ENCODE results near the gene EPHB1.

- TF ChIP-seq SIN3A (IDR thresholded peaks at IDR 0.05; ENCODE audit: borderline replicate concordance, insufficient read depth, low read length) (no peak), POLR2AphosphoS5 (IDR thresholded peaks at IDR 0.05; ENCODE audit: low read depth, low read length) (no peak), REST (IDR thresholded peaks at IDR 0.05; ENCODE audit: insufficient read depth in 1 of 2, low read depth in 2 of 2, low read length in 2 of 2) (no peak)
These were observed 21.6 kb downstream of the EPHB1 start for GRCh38 chr3:134816623-134817022.

Data from PFSK-1 (cell line).